Uterus (tissue), 4 donors: ENCODE results near the gene MAP3K20. TPM values are rescaled to one million over a fixed set of nuclear protein-coding genes. Genes with fewer than 3 reads are reported as not detected.

ENCODE experiments used
- DNase-seq, 2 donors: peaks; one replicate each; pipeline ENCODE4 v3.0.0-alpha.2; 2019 to 2020
- H3K27ac ChIP-seq, 2 donors: fragments of 200-600 bp; sonication (generic); 1 replicate in 1 of 2; 2 replicates in 1 of 2; pipeline ENCODE4 v1.5.1; 2016 to 2018
- H3K27me3 ChIP-seq, 2 donors: fragments of 200-600 bp; sonication (generic); one replicate each; pipeline ENCODE4 v1.5.1; 2018 to 2019; ENCODE audit warnings: control low read depth in 1 of 2
- H3K36me3 ChIP-seq, 2 donors: fragments of 200-600 bp; sonication (generic); one replicate each; pipeline ENCODE4 v1.5.1; 2019; ENCODE audit warnings: control low read depth in 1 of 2
- H3K4me1 ChIP-seq, 2 donors: fragments of 200-600 bp; sonication (generic); one replicate each; pipeline ENCODE4 v1.5.1; 2018 to 2019; ENCODE audit warnings: control low read depth in 1 of 2
- H3K4me3 ChIP-seq, 2 donors: fragments of 200-600 bp; sonication (generic); 1 replicate in 1 of 2; 2 replicates in 1 of 2; pipeline ENCODE4 v1.5.1; 2018 to 2019; ENCODE audit warnings: mild to moderate bottlenecking in 1 of 2
- H3K9me3 ChIP-seq, 2 donors: fragments of 200-600 bp; sonication (generic); one replicate each; pipeline ENCODE4 v1.5.1; 2019; ENCODE audit warnings: control low read depth in 1 of 2
- POLR2A ChIP-seq, 2 donors: fragments of 450-650 bp; IDR thresholded peaks; one replicate each; pipeline ENCODE4 v1.6.1; 2016; ENCODE audit warnings: antibody characterized with exemption in 2 of 2, mild to moderate bottlenecking in 1 of 2, moderate library complexity in 1 of 2
- intact Hi-C: fragments of 100-400 bp; cut with DNase I; formaldehyde crosslinking; loops from one replicate; pipeline ENCODE4 v1.15.1; 2023; ENCODE audit warnings: low total_unique reads
- total RNA-seq, 4 donors: library from RNA; depleted of rRNA in 3 of 4; stranded (reverse); fragments of >200 nt in 3 of 4; gene quantifications; one replicate each; pipeline versions ENCODE4 v1.1.0 to v1.2.4, GENCODE V29; 2014 to 2023
- TF ChIP-seq, protein P1 (sequence below), 4 experiments: fragments of 200-600 bp in 2 of 4; fragments of 450-650 bp in 2 of 4; sonication (generic) in 2 of 4; IDR thresholded peaks; one replicate each; pipeline ENCODE4 v1.5.1; 2016 to 2019; ENCODE audit warnings: antibody characterized with exemption in 4 of 4, mild to moderate bottlenecking in 2 of 4, moderate library complexity in 1 of 4
- donor health status: DM: yes; HTN: yes; CAD: no.

MAP3K20 gene
- total RNA-seq, 4 donors from 2014 or later = 47.6 to 183 (median 124) TPM

- intact Hi-C loops = loop anchor here (5.0 kb wide), 1 partner anchor 184 kb away; no protein-coding TSS in a partner anchor
- no peak for DNase-seq
- Histone ChIP-seq H3K4me1 (no peaks in the 10 kb centered on the region), H3K36me3 (no peaks in the 10 kb centered on the region), H3K27ac (peak overlapping the region; percentile 84 to 95), H3K27me3 (no peaks in the 10 kb centered on the region), H3K4me3 (no peak overlapping the region), H3K9me3 (no peaks in the 10 kb centered on the region)
- TF ChIP-seq, protein P1, sequence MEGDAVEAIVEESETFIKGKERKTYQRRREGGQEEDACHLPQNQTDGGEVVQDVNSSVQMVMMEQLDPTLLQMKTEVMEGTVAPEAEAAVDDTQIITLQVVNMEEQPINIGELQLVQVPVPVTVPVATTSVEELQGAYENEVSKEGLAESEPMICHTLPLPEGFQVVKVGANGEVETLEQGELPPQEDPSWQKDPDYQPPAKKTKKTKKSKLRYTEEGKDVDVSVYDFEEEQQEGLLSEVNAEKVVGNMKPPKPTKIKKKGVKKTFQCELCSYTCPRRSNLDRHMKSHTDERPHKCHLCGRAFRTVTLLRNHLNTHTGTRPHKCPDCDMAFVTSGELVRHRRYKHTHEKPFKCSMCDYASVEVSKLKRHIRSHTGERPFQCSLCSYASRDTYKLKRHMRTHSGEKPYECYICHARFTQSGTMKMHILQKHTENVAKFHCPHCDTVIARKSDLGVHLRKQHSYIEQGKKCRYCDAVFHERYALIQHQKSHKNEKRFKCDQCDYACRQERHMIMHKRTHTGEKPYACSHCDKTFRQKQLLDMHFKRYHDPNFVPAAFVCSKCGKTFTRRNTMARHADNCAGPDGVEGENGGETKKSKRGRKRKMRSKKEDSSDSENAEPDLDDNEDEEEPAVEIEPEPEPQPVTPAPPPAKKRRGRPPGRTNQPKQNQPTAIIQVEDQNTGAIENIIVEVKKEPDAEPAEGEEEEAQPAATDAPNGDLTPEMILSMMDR (IDR thresholded peaks at IDR 0.05) = no peak
- TF ChIP-seq POLR2A (IDR thresholded peaks at IDR 0.05) = no peak
These were observed 47.0 kb upstream of the MAP3K20 start for GRCh38 chr2:173028671-173029070.

- no peaks in the 10 kb centered on the region for H3K4me1 ChIP-seq
- no peaks in the 10 kb centered on the region for H3K27me3 ChIP-seq
- peak overlapping the region in 1 of 2 donors; percentile 95 for H3K27ac ChIP-seq
- H3K9me3 ChIP-seq = no peaks in the 10 kb centered on the region
- H3K36me3 ChIP-seq = no peaks in the 10 kb centered on the region
- intact Hi-C loops = no loop called here
- DNase-seq = no peak
- H3K4me3 ChIP-seq = no peak overlapping the region
- TF ChIP-seq POLR2A (IDR thresholded peaks at IDR 0.05) = no peak
- TF ChIP-seq, protein P1 (IDR thresholded peaks at IDR 0.05) = no peak
These were observed 44.8 kb upstream of the MAP3K20 start for GRCh38 chr2:173030561-173031490.

DNA sequence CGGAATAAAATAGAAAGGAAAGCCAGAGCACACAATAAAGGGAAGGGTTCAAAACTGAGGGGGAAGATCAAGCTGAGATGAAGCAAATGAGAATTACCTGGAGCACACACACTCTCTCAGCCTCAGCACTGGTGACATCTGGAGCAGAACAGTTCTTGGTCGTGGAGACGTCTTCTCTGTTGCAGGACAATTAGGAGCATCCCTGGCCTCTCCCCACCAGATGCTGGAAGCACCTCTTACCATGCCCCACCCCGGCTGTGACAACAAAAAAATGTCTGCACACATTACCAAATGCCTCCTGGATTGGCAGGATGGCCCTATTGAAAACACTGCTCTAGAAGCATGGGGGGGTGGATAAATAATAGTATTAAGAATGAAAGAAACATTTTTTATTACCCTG lies 43.6 kb upstream of the MAP3K20 start:
- no peak for DNase-seq
- TF ChIP-seq, protein P1 (IDR thresholded peaks at IDR 0.05) = no peak
- TF ChIP-seq POLR2A (IDR thresholded peaks at IDR 0.05) = no peak
- H3K36me3 ChIP-seq = no peaks in the 10 kb centered on the region

GRCh38 chr2:173033084-173033483 lies 42.6 kb upstream of the MAP3K20 start:
- Histone ChIP-seq H3K36me3 (no peaks in the 10 kb centered on the region), H3K9me3 (no peaks in the 10 kb centered on the region), H3K27ac (peak overlapping the region in 1 of 2 donors; percentile 3), H3K4me3 (no peak overlapping the region), H3K4me1 (peaks cover 0 to 3% of the 10 kb centered on the region in 2 donors), H3K27me3 (no peaks in the 10 kb centered on the region)
- TF ChIP-seq, protein P1 (IDR thresholded peaks at IDR 0.05) = no peak
- no peak for TF ChIP-seq POLR2A (IDR thresholded peaks at IDR 0.05)
- intact Hi-C loops = no loop called here
- DNase-seq = no peak

More for the DNA sequence above, 43.6 kb upstream of the MAP3K20 start:
- Histone ChIP-seq H3K27me3 (no peaks in the 10 kb centered on the region), H3K4me3 (no peak overlapping the region), H3K27ac (no peak overlapping the region), H3K9me3 (no peaks in the 10 kb centered on the region), H3K4me1 (no peaks in the 10 kb centered on the region)
- intact Hi-C loops = no loop called here

GRCh38 chr2:173034143-173034542 lies 41.5 kb upstream of the MAP3K20 start:
- intact Hi-C loops = no loop called here
- no peaks in the 10 kb centered on the region for H3K9me3 ChIP-seq
- H3K36me3 ChIP-seq = no peaks in the 10 kb centered on the region
- H3K27me3 ChIP-seq = no peaks in the 10 kb centered on the region
- H3K27ac ChIP-seq = no peak overlapping the region
- DNase-seq = no peak
- TF ChIP-seq, protein P1 (IDR thresholded peaks at IDR 0.05) = no peak
- TF ChIP-seq POLR2A (IDR thresholded peaks at IDR 0.05) = no peak
- H3K4me1 ChIP-seq = peaks cover 0 to 3% of the 10 kb centered on the region in 2 donors
- H3K4me3 ChIP-seq = no peak overlapping the region
